HepG2 (cell line): Measurements from ENCODE around the gene RELB. TPM values are rescaled to one million over a fixed set of nuclear protein-coding genes. Genes with fewer than 3 reads are reported as not detected.

Experiments
- AHR ChIP-seq: IDR thresholded peaks from 2 replicates; pipeline ENCODE4 v1.6.1; 2018; ENCODE audit warnings: missing genetic modification reagents, missing compliant biosample characterization
- BRD4 ChIP-seq: sonication (generic); formaldehyde crosslinking; IDR thresholded peaks from 2 replicates; pipeline ENCODE4 v1.4.0; 2020; ENCODE audit warnings: missing genetic modification reagents
- CBX1 ChIP-seq: IDR thresholded peaks from one replicate; pipeline ENCODE4 v1.6.1; 2016; ENCODE audit warnings: antibody characterized with exemption, low read depth
- EHMT2 ChIP-seq: fragments of 200-600 bp; sonication (generic); IDR thresholded peaks from 2 replicates; pipeline ENCODE4 v1.7.0; 2017; ENCODE audit warnings: antibody characterized with exemption, low read depth, low read length, borderline replicate concordance
- HOXD1 ChIP-seq: sonication (generic); formaldehyde crosslinking; IDR thresholded peaks from 2 replicates; pipeline ENCODE4 v1.5.0; 2020; ENCODE audit warnings: missing genetic modification reagents
- JUND ChIP-seq: sonication (generic); formaldehyde crosslinking; IDR thresholded peaks from 2 replicates; pipeline ENCODE4 v1.8.0; 2022; ENCODE audit warnings: mild to moderate bottlenecking, missing genetic modification reagents
- KAT8 ChIP-seq: IDR thresholded peaks from 2 replicates; pipeline ENCODE4 v1.6.1; 2016; ENCODE audit warnings: missing genetic modification reagents, missing compliant biosample characterization
- NFYB ChIP-seq: sonication (generic); formaldehyde crosslinking; IDR thresholded peaks from 2 replicates; pipeline ENCODE4 v1.4.0; 2020; ENCODE audit warnings: missing genetic modification reagents
- POLR2G ChIP-seq: fragments of 200-400 bp; formaldehyde crosslinking; IDR thresholded peaks from 2 replicates; pipeline ENCODE4 v1.6.1; 2018; ENCODE audit warnings: mild to moderate bottlenecking, low read depth, low read length, moderate library complexity
- RXRA ChIP-seq: sonication (generic); formaldehyde crosslinking; IDR thresholded peaks from 2 replicates; pipeline ENCODE4 v1.5.1; 2020; ENCODE audit warnings: missing genetic modification reagents
- TBP ChIP-seq: sonication (generic); formaldehyde crosslinking; IDR thresholded peaks from 2 replicates; pipeline ENCODE4 v1.5.0; 2020; ENCODE audit warnings: missing genetic modification reagents
- THAP11 ChIP-seq: IDR thresholded peaks from 2 replicates; pipeline ENCODE4 v1.6.1; 2016; ENCODE audit warnings: missing biosample characterization, missing genetic modification reagents
- ZNF232 ChIP-seq: sonication (generic); formaldehyde crosslinking; IDR thresholded peaks from 2 replicates; pipeline ENCODE4 v1.4.0; 2020; ENCODE audit warnings: missing genetic modification reagents, borderline replicate concordance
- ZNF337 ChIP-seq: sonication (generic); formaldehyde crosslinking; IDR thresholded peaks from 2 replicates; pipeline ENCODE4 v1.5.1; 2020; ENCODE audit warnings: missing genetic modification reagents, low read depth, mild to moderate bottlenecking, borderline replicate concordance
- ZNF33A ChIP-seq: sonication (generic); formaldehyde crosslinking; IDR thresholded peaks from 2 replicates; pipeline ENCODE4 v1.5.1; 2020; ENCODE audit warnings: missing genetic modification reagents, mild to moderate bottlenecking, moderate library complexity, borderline replicate concordance
- ZNF33B ChIP-seq: sonication (generic); formaldehyde crosslinking; IDR thresholded peaks from 2 replicates; pipeline ENCODE4 v1.5.1; 2020; ENCODE audit warnings: mild to moderate bottlenecking, missing genetic modification reagents
- ZNF431 ChIP-seq: sonication (generic); formaldehyde crosslinking; IDR thresholded peaks from 2 replicates; pipeline ENCODE4 v1.9.0; 2022; ENCODE audit warnings: missing genetic modification reagents, low read depth, mild to moderate bottlenecking, borderline replicate concordance
- ZNF543 ChIP-seq: sonication (generic); formaldehyde crosslinking; IDR thresholded peaks from 2 replicates; pipeline ENCODE4 v1.4.0; 2020; ENCODE audit warnings: mild to moderate bottlenecking, missing genetic modification reagents
- ZNF607 ChIP-seq: sonication (generic); formaldehyde crosslinking; IDR thresholded peaks from 2 replicates; pipeline ENCODE4 v1.5.1; 2020; ENCODE audit warnings: missing genetic modification reagents, mild to moderate bottlenecking, borderline replicate concordance
- ZNF883 ChIP-seq: sonication (generic); formaldehyde crosslinking; IDR thresholded peaks from 2 replicates; pipeline ENCODE4 v1.5.1; 2020; ENCODE audit warnings: mild to moderate bottlenecking, missing genetic modification reagents; ENCODE audit errors: not compliant biosample characterization
- polyA plus RNA-seq, 8 experiments: library from polyadenylated mRNA; depleted of rRNA in 3 of 8; stranded (reverse) in 7 of 8; unstranded in 1 of 8; fragments of >200 nt; fragmentation: Illumina TruSeq in 4 of 8; extraction: Trizol in 4 of 8; gene quantifications; 2 replicates each; pipeline versions ENCODE4 v1.2.1 to v1.2.3, GENCODE V29; 2011 to 2016; ENCODE audit warnings: low read depth in 4 of 8, missing spikeins in 1 of 8, mixed read lengths in 1 of 8; ENCODE audit not compliant: insufficient read depth in 1 of 8
- total RNA-seq, 5 experiments: library from RNA; depleted of rRNA; stranded (reverse); fragments of >200 nt; fragmentation: Illumina TruSeq; extraction: Trizol; gene quantifications; 2 replicates each; pipeline ENCODE4 v1.2.3, GENCODE V29; 2016; ENCODE audit warnings: low read depth in 1 of 5
- TF ChIP-seq, protein P1 (sequence below): sonication (generic); formaldehyde crosslinking; IDR thresholded peaks from 2 replicates; pipeline ENCODE4 v1.5.0; 2020; ENCODE audit warnings: missing genetic modification reagents
- TF ChIP-seq, protein P2 (sequence below): sonication (generic); formaldehyde crosslinking; IDR thresholded peaks from 2 replicates; pipeline ENCODE4 v1.5.1; 2020; ENCODE audit warnings: missing genetic modification reagents, mild to moderate bottlenecking, borderline replicate concordance
- TF ChIP-seq, protein P3 (sequence below): sonication (generic); formaldehyde crosslinking; conservative IDR thresholded peaks from 2 replicates; pipeline ENCODE4 v1.8.0; 2022; ENCODE audit warnings: mild to moderate bottlenecking, moderate library complexity, missing genetic modification reagents

Gene RELB
- total and polyA plus RNA-seq, 2 of the 13 experiments (the other 11 are each of a cell fraction or from before 2014, with no cell fraction given): 1.9 to 3.5 TPM

GRCh38 chr19:45079063-45079910 is 78.0 kb downstream of the RELB start, which contains the start of gene GEMIN7 (continued):
- TF ChIP-seq TBP (peak; percentile 94; the same call in 1 of the 2 replicates), NFYB (CRISPR knock-in tag) (no peak), ZNF33A (CRISPR knock-in tag) (peak; percentile 51; the same call in 1 of the 2 replicates), ZNF33B (peak; percentile 61; the same call in 1 of the 2 replicates), HOXD1 (peak; percentile 92; the same call in 1 of the 2 replicates), ZNF607 (CRISPR knock-in tag) (peak; percentile 93), ZNF337 (no peak), AHR (CRISPR knock-in tag) (peak; percentile 94), POLR2G (peak; percentile 81), ZNF883 (CRISPR knock-in tag) (peak; percentile 74), EHMT2 (no peak), CBX1 (peak; percentile 52), ZNF543 (CRISPR knock-in tag) (peak; percentile 85; the same call in 1 of the 2 replicates), JUND (CRISPR knock-in tag) (no peak), THAP11 (peak; percentile 94), RXRA (CRISPR knock-in tag) (peak; percentile 39; the same call in 1 of the 2 replicates), ZNF431 (CRISPR knock-in tag) (0 out of 2 replicates have a peak, but pooled peaks have one; percentile 80), ZNF232 (CRISPR knock-in tag) (peak; percentile 81; the same call in 1 of the 2 replicates), BRD4 (CRISPR knock-in tag) (peak; percentile 99), KAT8 (peak; percentile 90)
- TF ChIP-seq, protein P1, sequence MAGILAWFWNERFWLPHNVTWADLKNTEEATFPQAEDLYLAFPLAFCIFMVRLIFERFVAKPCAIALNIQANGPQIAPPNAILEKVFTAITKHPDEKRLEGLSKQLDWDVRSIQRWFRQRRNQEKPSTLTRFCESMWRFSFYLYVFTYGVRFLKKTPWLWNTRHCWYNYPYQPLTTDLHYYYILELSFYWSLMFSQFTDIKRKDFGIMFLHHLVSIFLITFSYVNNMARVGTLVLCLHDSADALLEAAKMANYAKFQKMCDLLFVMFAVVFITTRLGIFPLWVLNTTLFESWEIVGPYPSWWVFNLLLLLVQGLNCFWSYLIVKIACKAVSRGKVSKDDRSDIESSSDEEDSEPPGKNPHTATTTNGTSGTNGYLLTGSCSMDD (CRISPR knock-in tag): peak; percentile 67; the same call in 1 of the 2 replicates
- TF ChIP-seq, protein P2, sequence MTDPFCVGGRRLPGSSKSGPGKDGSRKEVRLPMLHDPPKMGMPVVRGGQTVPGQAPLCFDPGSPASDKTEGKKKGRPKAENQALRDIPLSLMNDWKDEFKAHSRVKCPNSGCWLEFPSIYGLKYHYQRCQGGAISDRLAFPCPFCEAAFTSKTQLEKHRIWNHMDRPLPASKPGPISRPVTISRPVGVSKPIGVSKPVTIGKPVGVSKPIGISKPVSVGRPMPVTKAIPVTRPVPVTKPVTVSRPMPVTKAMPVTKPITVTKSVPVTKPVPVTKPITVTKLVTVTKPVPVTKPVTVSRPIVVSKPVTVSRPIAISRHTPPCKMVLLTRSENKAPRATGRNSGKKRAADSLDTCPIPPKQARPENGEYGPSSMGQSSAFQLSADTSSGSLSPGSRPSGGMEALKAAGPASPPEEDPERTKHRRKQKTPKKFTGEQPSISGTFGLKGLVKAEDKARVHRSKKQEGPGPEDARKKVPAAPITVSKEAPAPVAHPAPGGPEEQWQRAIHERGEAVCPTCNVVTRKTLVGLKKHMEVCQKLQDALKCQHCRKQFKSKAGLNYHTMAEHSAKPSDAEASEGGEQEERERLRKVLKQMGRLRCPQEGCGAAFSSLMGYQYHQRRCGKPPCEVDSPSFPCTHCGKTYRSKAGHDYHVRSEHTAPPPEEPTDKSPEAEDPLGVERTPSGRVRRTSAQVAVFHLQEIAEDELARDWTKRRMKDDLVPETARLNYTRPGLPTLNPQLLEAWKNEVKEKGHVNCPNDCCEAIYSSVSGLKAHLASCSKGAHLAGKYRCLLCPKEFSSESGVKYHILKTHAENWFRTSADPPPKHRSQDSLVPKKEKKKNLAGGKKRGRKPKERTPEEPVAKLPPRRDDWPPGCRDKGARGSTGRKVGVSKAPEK: no peak
- TF ChIP-seq, protein P3, sequence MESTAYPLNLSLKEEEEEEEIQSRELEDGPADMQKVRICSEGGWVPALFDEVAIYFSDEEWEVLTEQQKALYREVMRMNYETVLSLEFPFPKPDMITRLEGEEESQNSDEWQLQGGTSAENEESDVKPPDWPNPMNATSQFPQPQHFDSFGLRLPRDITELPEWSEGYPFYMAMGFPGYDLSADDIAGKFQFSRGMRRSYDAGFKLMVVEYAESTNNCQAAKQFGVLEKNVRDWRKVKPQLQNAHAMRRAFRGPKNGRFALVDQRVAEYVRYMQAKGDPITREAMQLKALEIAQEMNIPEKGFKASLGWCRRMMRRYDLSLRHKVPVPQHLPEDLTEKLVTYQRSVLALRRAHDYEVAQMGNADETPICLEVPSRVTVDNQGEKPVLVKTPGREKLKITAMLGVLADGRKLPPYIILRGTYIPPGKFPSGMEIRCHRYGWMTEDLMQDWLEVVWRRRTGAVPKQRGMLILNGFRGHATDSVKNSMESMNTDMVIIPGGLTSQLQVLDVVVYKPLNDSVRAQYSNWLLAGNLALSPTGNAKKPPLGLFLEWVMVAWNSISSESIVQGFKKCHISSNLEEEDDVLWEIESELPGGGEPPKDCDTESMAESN (CRISPR knock-in tag): peak; percentile 95
